Keratinocyte (primary cell): ENCODE results near the gene TIGIT. TPM values are rescaled to one million over a fixed set of nuclear protein-coding genes. Genes with fewer than 3 reads are reported as not detected.
A peak's percentile ranks its signal among the peaks of the same experiment; 100 is the strongest.

Experiments used
- DNase-seq: peaks from one replicate; pipeline ENCODE4 v3.0.0-alpha.2; 2011; ENCODE audit warnings: low read depth, missing footprints, low spot score
- FAIRE-seq: peaks from 2 replicates; lab custom pipeline; 2011; peaks lifted over from hg19 to GRCh38; lab: Jason Lieb, UNC
- H2AFZ ChIP-seq: 2 replicates; pipeline ENCODE4 v1.6.0; 2012; ENCODE audit warnings: low read length, control low read depth, inconsistent platforms; ENCODE audit not compliant: control insufficient read depth
- H3K27ac ChIP-seq: 2 replicates; pipeline ENCODE4 v1.5.1; 2011; ENCODE audit warnings: low read length; ENCODE audit not compliant: control insufficient read depth, insufficient read depth
- H3K27me3 ChIP-seq: 3 replicates; pipeline ENCODE4 v1.6.0; 2011; ENCODE audit warnings: low read length; ENCODE audit not compliant: control insufficient read depth, insufficient read depth; ENCODE audit errors: extremely low read depth
- H3K36me3 ChIP-seq, 2 experiments: 2 replicates in 1 of 2; 3 replicates in 1 of 2; pipeline ENCODE4 v1.5.1; 2011; ENCODE audit warnings: low read length in 2 of 2, mild to moderate bottlenecking in 1 of 2; ENCODE audit not compliant: control insufficient read depth in 2 of 2, insufficient read depth in 2 of 2; ENCODE audit errors: extremely low read depth in 1 of 2
- H3K4me1 ChIP-seq: 3 replicates; pipeline ENCODE4 v1.5.1; 2011; ENCODE audit warnings: low read length; ENCODE audit not compliant: control insufficient read depth, insufficient read depth; ENCODE audit errors: extremely low read depth
- H3K4me2 ChIP-seq: 3 replicates; pipeline ENCODE4 v1.6.0; 2011; ENCODE audit warnings: low read depth, low read length; ENCODE audit not compliant: control insufficient read depth, insufficient read depth; ENCODE audit errors: extremely low read depth
- H3K4me3 ChIP-seq, 3 experiments: fragments of 200-600 bp in 1 of 3; sonication (generic) in 1 of 3; 2 replicates in 2 of 3; 3 replicates in 1 of 3; pipeline ENCODE4 v1.5.1; 2011 to 2016; ENCODE audit warnings: low read length in 3 of 3, mild to moderate bottlenecking in 3 of 3, control low read depth in 2 of 3, inconsistent platforms in 1 of 3, low read depth in 1 of 3, mixed read lengths in 1 of 3, mixed run types in 1 of 3, moderate library complexity in 1 of 3; ENCODE audit not compliant: control insufficient read depth in 2 of 3, insufficient read depth in 2 of 3; ENCODE audit errors: extremely low read depth in 1 of 3
- H3K79me2 ChIP-seq: 2 replicates; pipeline ENCODE4 v1.6.0; 2012; ENCODE audit warnings: low read length; ENCODE audit not compliant: control insufficient read depth, insufficient read depth
- H3K9ac ChIP-seq: 3 replicates; pipeline ENCODE4 v1.6.0; 2011; ENCODE audit warnings: low read length; ENCODE audit not compliant: control insufficient read depth, insufficient read depth; ENCODE audit errors: extremely low read depth
- H3K9me1 ChIP-seq: 3 replicates; pipeline ENCODE4 v1.6.0; 2011; ENCODE audit warnings: low read length; ENCODE audit not compliant: control insufficient read depth, insufficient read depth; ENCODE audit errors: extremely low read depth
- H3K9me3 ChIP-seq: 2 replicates; pipeline ENCODE4 v1.5.1; 2012; ENCODE audit warnings: low read depth, low read length; ENCODE audit not compliant: control insufficient read depth
- H4K20me1 ChIP-seq: 3 replicates; pipeline ENCODE4 v1.6.0; 2011; ENCODE audit warnings: low read length; ENCODE audit not compliant: control insufficient read depth, insufficient read depth; ENCODE audit errors: extremely low read depth
- EZH2 ChIP-seq: IDR thresholded peaks from one replicate; pipeline ENCODE4 v1.6.1; 2012; ENCODE audit warnings: inconsistent platforms, mild to moderate bottlenecking, low read length, moderate library complexity
- dilution Hi-C: fragments of 300-500 bp; cut with MboI; formaldehyde crosslinking; loops from one replicate; pipeline ENCODE4 v1.7.0; 2020; ENCODE audit warnings: low sequenced_read_pairs; ENCODE audit not compliant: extremely low pct_ligation_motif_present
- polyA plus RNA-seq, 5 experiments: library from polyadenylated mRNA; depleted of rRNA in 3 of 5; stranded (reverse) in 3 of 5; stranded (forward) in 1 of 5; unstranded in 1 of 5; fragments of >200 nt; gene quantifications; 1 replicate in 1 of 5; 2 replicates in 3 of 5; 3 replicates in 1 of 5; pipeline versions ENCODE4 v1.2.1 to v1.2.3, GENCODE V29; 2011 to 2012; ENCODE audit warnings: missing spikeins in 2 of 5, low read depth in 1 of 5, low replicate concordance in 1 of 5
- TF ChIP-seq, protein P1 (sequence below), 3 experiments: IDR thresholded peaks in 1 of 3; conservative IDR thresholded peaks in 1 of 3; optimal IDR thresholded peaks in 1 of 3; 2 replicates in 2 of 3; 3 replicates in 1 of 3; pipeline versions ENCODE3 to v1.5.1; 2011; ENCODE audit warnings: low read length in 3 of 3, mild to moderate bottlenecking in 3 of 3, moderate library complexity in 2 of 3, control low read depth in 1 of 3, inconsistent platforms in 1 of 3; ENCODE audit not compliant: insufficient read depth in 2 of 3; ENCODE audit errors: extremely low read depth in 1 of 3

TIGIT gene
- polyA plus RNA-seq, 1 donor (not counting 4 experiments of a cell fraction or from before 2014, with no cell fraction given): not detected

DNA sequence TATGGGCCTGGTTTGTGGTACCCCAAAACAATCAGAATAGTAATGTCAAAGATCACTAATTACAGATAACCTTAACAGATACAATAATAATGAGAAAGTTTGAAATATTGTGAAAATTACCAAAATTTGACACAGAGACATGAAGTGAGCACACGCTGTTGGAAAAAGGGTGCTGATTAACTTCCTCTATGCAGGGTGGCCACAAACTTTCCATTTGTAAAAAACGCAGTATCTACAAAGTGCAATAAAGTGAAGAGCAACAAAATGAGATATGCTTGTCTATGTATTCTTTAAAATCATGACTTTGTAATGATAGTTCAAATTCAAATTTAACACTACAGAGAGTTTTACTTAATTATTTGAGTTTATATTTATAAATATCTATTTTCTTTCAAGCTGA, 7.6 kb upstream of the TIGIT start:
- no peak overlapping the region for H3K9ac ChIP-seq
- no peak overlapping the region for H2AFZ ChIP-seq
- no peaks in the 10 kb centered on the region for H3K27me3 ChIP-seq
- TF ChIP-seq, protein P1, sequence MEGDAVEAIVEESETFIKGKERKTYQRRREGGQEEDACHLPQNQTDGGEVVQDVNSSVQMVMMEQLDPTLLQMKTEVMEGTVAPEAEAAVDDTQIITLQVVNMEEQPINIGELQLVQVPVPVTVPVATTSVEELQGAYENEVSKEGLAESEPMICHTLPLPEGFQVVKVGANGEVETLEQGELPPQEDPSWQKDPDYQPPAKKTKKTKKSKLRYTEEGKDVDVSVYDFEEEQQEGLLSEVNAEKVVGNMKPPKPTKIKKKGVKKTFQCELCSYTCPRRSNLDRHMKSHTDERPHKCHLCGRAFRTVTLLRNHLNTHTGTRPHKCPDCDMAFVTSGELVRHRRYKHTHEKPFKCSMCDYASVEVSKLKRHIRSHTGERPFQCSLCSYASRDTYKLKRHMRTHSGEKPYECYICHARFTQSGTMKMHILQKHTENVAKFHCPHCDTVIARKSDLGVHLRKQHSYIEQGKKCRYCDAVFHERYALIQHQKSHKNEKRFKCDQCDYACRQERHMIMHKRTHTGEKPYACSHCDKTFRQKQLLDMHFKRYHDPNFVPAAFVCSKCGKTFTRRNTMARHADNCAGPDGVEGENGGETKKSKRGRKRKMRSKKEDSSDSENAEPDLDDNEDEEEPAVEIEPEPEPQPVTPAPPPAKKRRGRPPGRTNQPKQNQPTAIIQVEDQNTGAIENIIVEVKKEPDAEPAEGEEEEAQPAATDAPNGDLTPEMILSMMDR (optimal IDR thresholded peaks at IDR 0.05 in 1 of 3, IDR thresholded peaks at IDR 0.05 in 1 of 3, conservative IDR thresholded peaks at IDR 0.05 in 1 of 3; ENCODE audit: extremely low read depth in 1 of 3, insufficient read depth in 2 of 3, low read length in 3 of 3): no peak
- no peak for TF ChIP-seq EZH2
- no peak overlapping the region for H3K27ac ChIP-seq
- H3K4me3 ChIP-seq: no peak overlapping the region
- H3K9me3 ChIP-seq: no peaks in the 10 kb centered on the region
- no peak overlapping the region for H3K4me2 ChIP-seq
- H3K79me2 ChIP-seq: no peaks in the 10 kb centered on the region
- FAIRE-seq (no peak), DNase-seq (no peak)
- dilution Hi-C loops: no loop called here
- H3K36me3 ChIP-seq: no peaks in the 10 kb centered on the region
- H3K4me1 ChIP-seq: no peaks in the 10 kb centered on the region
- H4K20me1 ChIP-seq: no peaks in the 10 kb centered on the region
- H3K9me1 ChIP-seq: no peaks in the 10 kb centered on the region

GRCh38 chr3:114290911-114291901, 2.6 kb upstream of the TIGIT start:
- no peak overlapping the region for H3K27ac ChIP-seq

More at GRCh38 chr3:114290911-114291901, 2.6 kb upstream of the TIGIT start:
- Histone ChIP-seq H3K4me1 (no peaks in the 10 kb centered on the region), H3K4me3 (no peak overlapping the region), H3K36me3 (no peaks in the 10 kb centered on the region), H2AFZ (no peak overlapping the region), H3K9ac (no peak overlapping the region), H3K9me1 (no peaks in the 10 kb centered on the region), H3K4me2 (no peak overlapping the region), H3K9me3 (no peaks in the 10 kb centered on the region), H3K27me3 (no peaks in the 10 kb centered on the region), H4K20me1 (no peaks in the 10 kb centered on the region), H3K79me2 (no peaks in the 10 kb centered on the region)
- FAIRE-seq (no peak), DNase-seq (no peak)
- TF ChIP-seq, protein P1 (optimal IDR thresholded peaks at IDR 0.05 in 1 of 3, IDR thresholded peaks at IDR 0.05 in 1 of 3, conservative IDR thresholded peaks at IDR 0.05 in 1 of 3; ENCODE audit: extremely low read depth in 1 of 3, insufficient read depth in 2 of 3, low read length in 3 of 3): peak; percentile 58 to 64 (median 62)
- TF ChIP-seq EZH2: no peak
- dilution Hi-C loops: no loop called here
